NCI-H748 (cell line): ENCODE results near the gene SMCO2.

Experiments
- DNase-seq: peaks from one replicate; lab custom pipeline; 2025; ENCODE audit not compliant: unreplicated experiment; lab: John Stamatoyannopoulos, UW

The SMCO2 gene

DNA sequence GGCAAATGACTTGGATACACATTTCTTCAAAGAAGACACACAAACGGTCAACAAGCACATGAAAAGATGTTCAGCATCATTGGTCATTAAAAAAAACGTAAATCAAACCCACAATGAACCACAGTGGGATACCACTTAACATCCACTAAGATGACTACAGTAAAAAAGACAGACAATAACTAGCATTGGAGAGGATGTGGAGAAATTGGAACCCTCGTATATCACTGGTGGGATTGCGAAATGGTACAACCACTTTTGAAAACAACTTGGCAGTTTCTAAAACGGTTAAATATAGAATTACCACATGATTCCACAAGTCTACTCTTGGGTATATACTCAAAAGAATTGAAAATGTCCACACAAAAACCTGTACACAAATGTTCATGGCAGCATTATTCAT, 52.2 kb downstream of the SMCO2 start:
- DNase-seq: peak; percentile 69

- no peak for DNase-seq
Observed at GRCh38 chr12:27499377-27499776, 52.8 kb downstream of the SMCO2 start.

- no peak for DNase-seq
Observed at GRCh38 chr12:27500546-27500945, 54.0 kb downstream of the SMCO2 start.

GRCh38 chr12:27502021-27502435, 55.5 kb downstream of the SMCO2 start:
- DNase-seq: no peak

GRCh38 chr12:27504507-27504906, 58.0 kb downstream of the SMCO2 start:
- no peak for DNase-seq

- DNase-seq: no peak
Observed at GRCh38 chr12:27505109-27505508, 58.6 kb downstream of the SMCO2 start.

- DNase-seq: no peak
Observed at GRCh38 chr12:27505761-27506160, 59.2 kb downstream of the SMCO2 start.

DNA sequence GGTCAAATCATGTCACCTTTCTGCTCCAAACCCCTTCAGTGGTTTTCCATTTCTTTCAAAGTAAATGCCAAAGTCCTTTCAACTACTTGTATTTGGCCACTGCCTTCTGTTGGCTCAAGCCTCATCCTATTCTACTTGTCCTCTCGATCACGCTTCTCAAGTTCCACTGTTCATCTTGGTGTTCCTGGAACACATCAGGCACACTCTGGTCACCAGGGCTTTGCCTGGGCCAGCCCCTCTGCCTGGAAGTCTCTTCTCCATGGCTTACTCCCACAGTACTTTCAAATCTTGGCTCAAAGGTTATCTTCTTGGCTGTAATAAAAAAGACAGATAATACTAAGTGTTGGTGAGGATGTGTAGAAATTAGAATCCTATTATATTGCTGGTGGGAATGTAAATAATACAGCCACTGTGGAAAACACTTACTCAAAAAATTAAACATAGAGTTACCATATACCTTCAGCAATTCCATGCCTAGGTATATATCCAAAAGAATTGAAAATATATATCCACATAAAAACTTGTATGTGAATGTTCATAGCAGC, 60.2 kb downstream of the SMCO2 start:
- DNase-seq: no peak

DNA sequence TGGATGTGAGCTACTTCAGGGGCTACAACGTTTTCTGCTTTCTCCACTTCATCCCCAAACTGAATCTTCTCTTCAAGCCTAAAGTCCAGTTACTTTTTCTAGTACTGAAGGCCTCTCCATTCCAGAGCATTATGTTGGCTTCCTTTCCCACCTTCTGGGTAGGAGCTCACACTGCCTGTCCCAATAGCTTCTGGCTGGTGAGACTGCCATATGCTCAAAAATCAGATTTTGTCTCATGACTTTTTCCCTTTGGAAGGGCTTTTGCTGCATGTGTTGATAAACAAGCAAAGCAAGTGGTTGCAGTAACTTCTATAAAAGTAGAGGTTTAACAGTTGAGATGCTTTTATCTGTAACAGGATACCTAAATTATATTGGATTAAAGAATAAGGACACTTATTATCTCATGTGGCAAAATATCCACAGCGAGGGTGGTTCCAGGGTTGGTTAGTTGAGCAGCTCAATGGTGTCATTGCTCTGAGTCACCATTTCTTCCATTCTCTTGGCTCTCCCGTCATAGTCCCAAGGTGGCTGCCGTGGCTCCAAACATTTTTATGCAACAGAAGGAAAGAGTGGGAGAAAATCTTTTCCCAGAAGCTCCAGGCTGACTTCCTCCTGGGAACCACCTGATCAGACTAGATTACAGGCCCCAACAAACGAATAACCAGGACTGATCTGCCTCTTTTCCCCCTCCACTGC, 62.3 kb downstream of the SMCO2 start:
- DNase-seq: no peak

DNA sequence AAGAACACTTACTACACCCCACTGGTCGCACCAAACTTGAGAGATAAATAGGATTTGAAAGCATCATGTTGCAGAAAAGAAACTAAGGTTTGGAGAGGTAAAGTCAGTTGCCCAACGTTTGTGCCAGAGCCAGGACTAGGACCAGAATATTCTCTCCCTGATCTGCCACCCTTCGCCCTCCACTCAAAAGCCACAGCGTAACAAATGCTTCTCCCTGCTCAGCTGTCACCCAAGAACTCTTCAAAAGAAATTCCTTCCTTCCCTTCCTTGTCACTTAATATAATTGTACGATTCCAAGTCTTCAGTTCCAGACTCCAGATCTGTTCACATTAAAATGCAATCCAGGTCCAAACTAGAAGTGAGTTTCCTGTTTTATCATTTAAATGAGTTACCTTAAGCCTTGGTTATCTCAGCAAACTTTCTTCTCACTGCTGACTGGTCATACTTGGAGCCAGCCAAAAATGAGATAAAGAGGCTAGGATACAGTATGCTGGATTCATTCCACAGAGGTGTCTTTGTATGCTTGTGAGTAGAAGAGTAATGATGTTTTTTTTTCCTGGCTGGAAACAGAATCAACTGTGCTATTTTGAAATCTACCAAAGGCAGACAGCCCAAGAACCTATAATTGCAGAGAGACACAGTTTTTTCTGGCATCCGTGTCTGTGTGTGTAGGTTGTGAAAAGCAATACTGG, 64.6 kb downstream of the SMCO2 start:
- DNase-seq: no peak

DNA sequence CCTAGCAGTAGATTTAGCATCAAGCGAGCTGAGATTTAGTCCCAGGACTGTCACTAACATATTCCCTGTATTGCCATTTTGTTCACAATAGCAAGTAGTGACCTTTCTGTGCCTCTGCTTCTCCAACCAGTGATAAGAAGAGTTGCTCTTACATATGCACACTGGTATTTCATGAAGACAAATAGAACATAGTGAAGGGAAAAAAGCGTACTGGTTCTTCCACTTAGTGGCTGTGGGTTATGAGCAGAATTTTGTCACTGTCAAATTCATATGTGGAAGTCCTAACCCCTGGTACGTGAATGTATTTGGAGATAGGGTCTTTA, 65.1 kb downstream of the SMCO2 start:
- DNase-seq: no peak

DNA sequence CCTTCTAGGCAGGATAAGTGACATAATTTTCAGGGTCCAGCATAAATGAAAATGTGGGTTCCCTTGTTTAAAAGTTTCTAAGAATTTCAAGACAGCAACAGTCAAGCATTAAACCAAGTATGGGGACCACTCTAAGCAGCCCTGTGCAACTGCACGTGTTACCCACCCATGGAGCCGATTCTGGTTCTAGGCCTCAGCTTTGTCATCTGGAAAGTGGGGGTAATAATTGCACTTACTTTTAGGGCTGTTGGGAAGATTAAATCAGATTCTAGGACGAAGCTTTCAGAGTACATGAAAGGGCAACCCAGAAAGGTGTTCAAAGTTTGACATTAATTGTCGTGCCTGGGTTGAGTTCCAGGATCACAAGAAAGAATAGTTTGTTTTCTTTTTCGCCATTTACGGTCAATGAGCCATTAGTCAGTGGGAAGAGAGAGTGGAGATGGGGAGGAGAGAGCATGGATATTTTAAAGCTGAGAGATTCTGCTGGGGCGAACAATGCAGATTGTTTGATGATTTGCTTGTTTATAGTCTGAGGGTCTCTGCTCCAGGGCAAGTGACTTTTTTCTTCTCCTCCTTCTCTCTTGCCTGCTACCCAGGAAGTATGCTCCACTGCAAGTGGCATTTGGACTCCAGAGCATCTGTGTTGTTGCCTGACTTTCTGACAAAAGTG, 66.8 kb downstream of the SMCO2 start:
- no peak for DNase-seq

GRCh38 chr12:27515671-27516070, 69.1 kb downstream of the SMCO2 start:
- no peak for DNase-seq

GRCh38 chr12:27516625-27517024, 70.1 kb downstream of the SMCO2 start:
- no peak for DNase-seq

DNA sequence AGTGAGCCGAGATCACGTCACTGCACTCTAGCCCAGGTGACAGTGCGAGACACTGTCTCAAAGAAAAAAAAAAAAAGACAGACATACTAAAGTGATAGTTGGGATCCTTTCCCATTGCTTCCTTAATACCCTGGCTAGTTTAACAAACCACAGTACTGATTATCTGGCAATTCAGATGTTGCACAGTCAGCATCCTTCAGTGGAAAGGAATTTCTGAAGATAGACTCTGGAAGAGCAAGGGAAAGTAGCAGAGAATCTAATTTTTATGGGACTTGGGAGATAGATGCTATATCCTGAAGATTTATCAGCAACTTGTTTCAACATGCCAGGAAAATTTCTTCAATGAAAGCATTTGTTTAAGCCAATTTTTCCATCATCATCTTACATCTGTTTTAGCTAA, 71.0 kb downstream of the SMCO2 start:
- DNase-seq: no peak

DNA sequence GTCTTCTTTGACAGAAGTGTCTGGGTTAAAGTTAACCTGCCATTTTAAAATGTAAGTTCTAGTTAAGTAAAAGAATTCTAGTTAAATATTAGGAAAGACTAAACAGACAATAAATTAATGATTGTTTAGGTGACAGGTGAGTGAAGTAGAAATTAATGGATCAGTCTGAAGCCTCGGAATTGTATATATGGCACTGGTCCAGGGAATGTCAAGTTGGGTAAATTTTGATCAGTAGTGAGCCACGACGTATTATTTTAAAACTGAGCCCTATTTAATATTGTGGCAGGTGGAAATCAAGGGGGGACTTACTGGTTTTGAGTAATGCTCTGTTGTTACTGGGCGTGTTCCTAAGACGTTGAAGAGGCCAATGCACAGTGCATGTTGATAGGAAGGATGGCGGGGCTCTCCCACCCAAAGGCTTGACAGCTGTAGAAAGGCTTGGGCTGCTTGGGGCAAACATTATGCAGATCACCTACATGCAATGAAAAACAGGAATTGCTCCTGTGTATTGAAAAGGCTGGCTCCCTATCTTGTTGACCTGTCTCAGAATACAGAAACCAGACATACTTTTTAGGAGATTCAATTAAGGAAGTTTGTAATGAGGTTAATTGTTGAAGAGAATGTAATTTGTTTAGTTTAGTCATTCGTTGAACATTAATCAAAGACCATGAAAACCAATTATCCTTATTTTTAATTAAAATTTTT, 71.6 kb downstream of the SMCO2 start:
- DNase-seq: no peak

- DNase-seq: peak; percentile 0
Observed at GRCh38 chr12:27521066-27521465, 74.5 kb downstream of the SMCO2 start.

DNA sequence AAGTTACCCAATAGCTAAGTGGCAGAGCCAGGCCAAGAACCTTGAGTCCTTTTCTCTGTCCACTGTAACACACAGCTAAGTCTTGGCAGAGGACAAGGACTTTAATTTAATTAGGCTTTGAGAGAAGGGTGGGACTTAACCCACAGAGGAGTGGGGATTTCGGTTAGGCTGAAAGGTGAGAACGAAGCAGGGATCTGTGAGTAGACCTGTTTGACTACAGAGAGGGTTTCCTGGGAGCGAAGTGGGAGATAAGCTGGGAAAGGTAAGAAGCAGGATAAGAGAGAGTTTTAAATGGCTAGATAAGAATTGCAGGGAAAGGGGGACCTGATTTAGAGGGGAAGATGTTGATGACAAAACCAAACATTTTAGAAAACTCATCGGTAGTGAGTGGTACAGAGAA, 75.4 kb downstream of the SMCO2 start:
- DNase-seq: no peak

GRCh38 chr12:27523305-27523641, 76.7 kb downstream of the SMCO2 start:
- peak; percentile 23 for DNase-seq

- DNase-seq: peak; percentile 91
Observed at GRCh38 chr12:27523642-27524493, 77.3 kb downstream of the SMCO2 start, which contains the start of gene PPFIBP1. PPFIBP1 (plus strand) TSS chr12:27524206; CDS start chr12:27633397, 109,191 bp downstream.

- DNase-seq: no peak
Observed at GRCh38 chr12:27524494-27524835, 77.9 kb downstream of the SMCO2 start.
